Measurements from ENCODE around the gene SCG3. TPM values are rescaled to one million over a fixed set of nuclear protein-coding genes. Genes with fewer than 3 reads are reported as not detected.

SCG3 gene
- total RNA-seq (under 1 TPM in 1 of 7 donors, not detected in 6; 0.16 TPM), polyA plus RNA-seq (under 1 TPM in 1 of 3 donors, not detected in 2; 0.06 TPM)
- long read RNA-seq, donor 1 = 0 reads
- long read RNA-seq, donor 2 = 0 reads

GRCh38 chr15:51681303-51681963 is at the start of gene SCG3:
SCG3 (plus strand) TSS chr15:51681503; CDS start chr15:51681756, 253 bp downstream.
- DNase-seq = peak; percentile 87
- no peak for TF ChIP-seq POLR2A (IDR thresholded peaks at IDR 0.05)
- TF ChIP-seq POLR2AphosphoS5 (IDR thresholded peaks at IDR 0.05) = peak; percentile 10 to 32 (median 25)
- Histone ChIP-seq H3K27me3 (replicated peaks in 1 of 7) (peaks cover 0 to 51% (median 12%) of the 10 kb centered on the region in 7 donors), H3K4me1 (peaks cover 0 to 9% (median 7%) of the 10 kb centered on the region in 6 donors), H3K27ac (no peak within 1 kb of the TSS), H3K4me3 (peak within 1 kb of the TSS in 2 of 8 donors; percentile 3 to 45), H3K9me3 (no peaks in the 10 kb centered on the region), H3K36me3 (no peaks in the 10 kb centered on the region)
- 6 to 9% (median 7%) methylated on average over 37 to 38 of the region's 38 CpGs for WGBS, 5 donors
- intact Hi-C loops (cut with DNase I; ENCODE audit: low total_unique reads) = no loop called here

DNA sequence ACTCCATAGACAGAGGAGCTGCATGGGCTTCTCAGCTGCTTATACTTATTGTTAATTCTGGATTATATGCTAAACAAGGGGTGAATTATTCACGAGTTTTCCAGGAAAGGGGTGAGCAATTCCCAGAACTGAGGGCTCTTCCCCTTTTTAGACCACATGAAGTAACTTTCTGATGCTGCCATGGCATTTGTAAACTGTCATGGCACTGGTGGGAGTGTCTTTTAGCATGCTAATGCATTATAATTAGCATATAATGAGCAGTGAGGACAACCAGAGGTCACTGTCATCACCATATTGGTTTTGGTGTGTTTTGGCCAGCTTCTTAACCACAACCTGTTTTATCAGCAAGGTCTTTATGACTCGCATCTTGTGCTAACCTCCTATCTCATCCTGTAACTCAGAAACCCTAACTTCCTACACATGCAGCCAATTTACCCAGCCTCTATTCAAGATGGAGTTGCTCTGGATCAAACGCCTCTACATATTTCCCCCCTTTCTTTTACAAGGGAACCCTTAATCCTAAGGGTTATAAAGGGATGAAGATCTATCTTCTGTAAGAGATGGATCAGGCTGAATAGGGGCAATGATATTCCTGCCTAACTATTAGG is 46.6 kb upstream of the SCG3 start:
- H3K27me3 ChIP-seq (replicated peaks in 1 of 7) = no peaks in the 10 kb centered on the region
- DNase-seq = no peak
- intact Hi-C loops (cut with DNase I; ENCODE audit: low total_unique reads) = no loop called here

DNA sequence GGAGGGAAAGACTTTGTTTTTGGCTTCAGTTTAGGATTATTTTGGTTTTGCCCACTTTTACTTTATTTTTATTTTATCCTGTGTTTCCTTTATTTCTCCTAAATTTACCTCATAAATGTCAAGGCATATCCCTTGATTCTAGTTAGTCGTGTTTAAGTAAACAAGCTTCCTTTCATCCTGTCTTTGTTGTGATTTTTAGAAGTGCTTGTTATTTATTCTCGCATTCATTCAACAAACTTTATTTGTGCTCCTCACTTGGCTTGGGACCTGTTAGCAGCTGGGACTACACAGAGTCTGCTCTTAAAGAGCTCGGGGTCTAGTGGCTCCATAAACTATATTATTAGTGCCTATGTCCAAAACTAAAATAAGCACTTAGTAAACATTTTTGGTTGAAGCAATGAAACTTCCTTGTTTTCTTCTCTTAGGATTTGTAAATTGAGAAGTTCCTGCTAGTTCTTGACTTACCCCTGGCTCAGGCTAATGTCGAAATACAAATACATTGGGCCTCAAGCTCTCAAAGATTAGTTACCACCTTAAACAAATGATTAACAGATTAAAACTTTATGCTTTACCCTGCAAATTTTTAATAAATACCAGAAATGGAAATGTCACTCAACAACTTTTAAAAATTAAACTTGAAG is 39.7 kb upstream of the SCG3 start:
- no peaks in the 10 kb centered on the region for H3K9me3 ChIP-seq
- TF ChIP-seq POLR2A (IDR thresholded peaks at IDR 0.05) (no peak), POLR2AphosphoS5 (IDR thresholded peaks at IDR 0.05) (no peak), CTCF (IDR thresholded peaks at IDR 0.05 in 8 of 11, conservative IDR thresholded peaks at IDR 0.05 in 3 of 11) (no peak)
- H3K36me3 ChIP-seq = no peaks in the 10 kb centered on the region
- intact Hi-C loops (cut with DNase I; ENCODE audit: low total_unique reads) = no loop called here
- WGBS, 5 donors = 65 to 75% (median 68%) methylated on average over 4 of the region's 4 CpGs
- peaks cover 0 to 6% (median 0%) of the 10 kb centered on the region in 7 donors for H3K27me3 ChIP-seq (replicated peaks in 1 of 7)
- no peak overlapping the region for H3K4me3 ChIP-seq
- peak overlapping the region in 3 of 8 donors; percentile 18 to 43 (median 43) for H3K27ac ChIP-seq
- H3K4me1 ChIP-seq = peaks cover 0 to 12% (median 0%) of the 10 kb centered on the region in 6 donors
- no peak for DNase-seq

More for the DNA sequence above, 46.6 kb upstream of the SCG3 start:
- Histone ChIP-seq H3K4me1 (peaks cover 0 to 7% (median 0%) of the 10 kb centered on the region in 6 donors), H3K4me3 (no peak overlapping the region), H3K36me3 (no peaks in the 10 kb centered on the region), H3K27ac (no peak overlapping the region), H3K9me3 (no peaks in the 10 kb centered on the region)
- TF ChIP-seq POLR2AphosphoS5 (IDR thresholded peaks at IDR 0.05) (no peak), CTCF (IDR thresholded peaks at IDR 0.05 in 8 of 11, conservative IDR thresholded peaks at IDR 0.05 in 3 of 11) (no peak), POLR2A (IDR thresholded peaks at IDR 0.05) (no peak)
- WGBS, 5 donors = 41 to 70% (median 48%) methylated on average over 3 of the region's 3 CpGs

GRCh38 chr15:51642696-51643095 is 38.6 kb upstream of the SCG3 start:
- DNase-seq = no peak
- H3K4me1 ChIP-seq = peaks cover 0 to 21% (median 0%) of the 10 kb centered on the region in 6 donors
- peak overlapping the region in 1 of 8 donors; percentile 43 for H3K27ac ChIP-seq
- TF ChIP-seq CTCF (IDR thresholded peaks at IDR 0.05 in 8 of 11, conservative IDR thresholded peaks at IDR 0.05 in 3 of 11) (no peak), POLR2AphosphoS5 (IDR thresholded peaks at IDR 0.05) (no peak), POLR2A (IDR thresholded peaks at IDR 0.05) (no peak)
- H3K4me3 ChIP-seq = no peak overlapping the region
- no peaks in the 10 kb centered on the region for H3K36me3 ChIP-seq
- 65 to 75% (median 73%) methylated on average over 1 of the region's 1 CpG for WGBS, 5 donors
- H3K9me3 ChIP-seq = no peaks in the 10 kb centered on the region
- intact Hi-C loops (cut with DNase I; ENCODE audit: low total_unique reads) = no loop called here
- H3K27me3 ChIP-seq (replicated peaks in 1 of 7) = peaks cover 0 to 6% (median 0%) of the 10 kb centered on the region in 7 donors

Data from spleen (tissue), 13 donors.